ENCODE results near the gene SHANK1.

GRCh38 chr19:50626795-50627194, 92.8 kb downstream of the SHANK1 start:
- TF ChIP-seq, protein P1, sequence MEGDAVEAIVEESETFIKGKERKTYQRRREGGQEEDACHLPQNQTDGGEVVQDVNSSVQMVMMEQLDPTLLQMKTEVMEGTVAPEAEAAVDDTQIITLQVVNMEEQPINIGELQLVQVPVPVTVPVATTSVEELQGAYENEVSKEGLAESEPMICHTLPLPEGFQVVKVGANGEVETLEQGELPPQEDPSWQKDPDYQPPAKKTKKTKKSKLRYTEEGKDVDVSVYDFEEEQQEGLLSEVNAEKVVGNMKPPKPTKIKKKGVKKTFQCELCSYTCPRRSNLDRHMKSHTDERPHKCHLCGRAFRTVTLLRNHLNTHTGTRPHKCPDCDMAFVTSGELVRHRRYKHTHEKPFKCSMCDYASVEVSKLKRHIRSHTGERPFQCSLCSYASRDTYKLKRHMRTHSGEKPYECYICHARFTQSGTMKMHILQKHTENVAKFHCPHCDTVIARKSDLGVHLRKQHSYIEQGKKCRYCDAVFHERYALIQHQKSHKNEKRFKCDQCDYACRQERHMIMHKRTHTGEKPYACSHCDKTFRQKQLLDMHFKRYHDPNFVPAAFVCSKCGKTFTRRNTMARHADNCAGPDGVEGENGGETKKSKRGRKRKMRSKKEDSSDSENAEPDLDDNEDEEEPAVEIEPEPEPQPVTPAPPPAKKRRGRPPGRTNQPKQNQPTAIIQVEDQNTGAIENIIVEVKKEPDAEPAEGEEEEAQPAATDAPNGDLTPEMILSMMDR (IDR thresholded peaks at IDR 0.05; ENCODE audit: insufficient read depth, low read length, poor library complexity, severe bottlenecking): no peak
- TF ChIP-seq EZH2phosphoT487 (conservative IDR thresholded peaks at IDR 0.05; ENCODE audit: low read length): no peak

Data from SU-DHL-6 (cell line).